Measurements from ENCODE around the gene UBL3.

UBL3 gene

DNA sequence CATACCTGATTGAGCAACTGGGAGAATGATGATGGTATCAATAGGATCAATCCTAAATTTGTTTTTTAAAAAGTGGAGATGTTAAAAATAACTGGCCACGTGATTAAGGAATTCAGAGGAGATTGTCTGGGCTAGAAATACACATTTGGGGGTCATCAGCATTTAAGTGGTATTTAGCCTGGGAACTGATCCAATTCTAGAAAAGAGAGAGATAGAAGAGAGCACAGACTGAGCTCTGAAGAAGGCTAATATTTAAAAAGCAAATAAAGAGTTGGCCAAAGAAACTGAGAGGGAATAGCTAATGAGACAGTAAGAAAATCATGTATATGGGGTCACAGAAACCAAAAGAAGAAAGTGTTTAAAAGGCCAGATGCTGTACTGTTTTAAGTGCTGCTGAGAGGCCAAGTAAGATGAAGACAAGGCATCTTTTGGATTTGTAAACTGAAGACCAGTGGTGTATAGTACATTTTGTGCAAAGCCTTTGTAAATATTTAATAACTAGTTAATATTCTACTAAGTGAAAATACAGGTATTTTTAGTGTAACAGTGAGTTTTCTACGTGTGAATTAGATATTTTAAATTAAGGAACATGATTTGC, 40.2 kb downstream of the UBL3 start:
- no peak for DNase-seq (ENCODE audit: low read depth in 2 of 2)

DNA sequence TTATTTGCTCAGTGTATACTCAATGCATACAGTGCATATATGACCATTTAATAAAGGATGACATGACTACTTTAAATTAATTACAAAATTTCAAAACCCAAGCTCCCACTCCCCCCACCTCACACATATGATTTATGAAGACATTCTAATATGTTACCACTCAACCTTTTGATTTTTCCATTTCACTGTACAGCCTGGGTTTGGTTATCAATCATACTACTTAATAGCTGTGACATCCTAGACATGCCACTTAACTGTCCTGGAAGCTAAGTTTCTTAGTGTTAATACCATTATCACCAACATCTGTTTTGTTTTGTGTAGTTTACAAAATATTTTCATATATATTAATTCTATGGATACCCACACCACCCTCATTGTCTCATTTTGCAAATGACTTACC, 42.2 kb downstream of the UBL3 start:
- no peak for DNase-seq (ENCODE audit: low read depth in 2 of 2)

DNA sequence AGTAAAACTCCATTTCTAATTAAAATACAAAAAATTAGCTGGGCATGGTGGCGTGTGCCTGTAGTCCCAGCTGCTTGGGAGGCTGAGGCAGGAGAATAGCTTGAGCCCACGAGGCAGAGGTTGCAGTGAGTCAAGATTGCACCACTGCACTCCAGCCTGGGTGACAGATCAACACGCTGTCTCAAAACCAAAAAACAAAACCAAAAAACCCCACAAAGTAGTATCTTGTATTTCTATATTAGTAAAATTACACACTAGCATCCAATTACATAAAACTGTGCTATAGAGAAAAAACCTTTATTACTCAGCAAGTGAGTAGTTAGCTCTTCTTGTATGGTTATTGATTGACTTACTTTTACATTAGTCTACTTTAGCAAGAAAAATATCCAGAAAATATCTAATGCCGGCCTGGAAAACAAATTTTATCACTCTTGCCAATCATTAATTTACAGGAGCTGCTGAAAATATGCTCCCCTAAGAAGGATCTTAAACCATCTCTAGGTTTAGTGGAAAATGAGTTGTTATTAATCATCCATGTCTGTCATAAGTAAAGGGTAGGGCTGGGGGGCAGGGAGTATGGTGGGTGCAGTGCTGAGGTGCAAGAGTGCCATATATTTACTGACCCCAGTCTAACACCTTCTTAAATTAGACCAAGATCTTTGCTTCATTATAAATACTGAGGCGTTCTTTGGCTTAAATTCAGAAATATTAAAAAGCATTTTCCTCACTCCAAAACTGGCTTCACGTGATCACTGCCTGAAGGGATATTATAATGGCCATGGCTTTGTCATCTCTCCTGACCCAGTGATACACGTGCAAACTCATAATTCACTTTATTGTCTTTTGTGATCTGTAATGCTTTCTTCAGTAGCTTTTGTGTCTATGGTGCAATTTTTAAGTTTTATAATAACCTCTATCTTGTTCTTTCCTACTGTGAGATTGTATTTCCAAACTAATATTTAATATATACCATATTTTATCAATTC, 44.1 kb downstream of the UBL3 start:
- peak in 1 of 2 donors; percentile 6 for DNase-seq (ENCODE audit: low read depth in 2 of 2)

DNA sequence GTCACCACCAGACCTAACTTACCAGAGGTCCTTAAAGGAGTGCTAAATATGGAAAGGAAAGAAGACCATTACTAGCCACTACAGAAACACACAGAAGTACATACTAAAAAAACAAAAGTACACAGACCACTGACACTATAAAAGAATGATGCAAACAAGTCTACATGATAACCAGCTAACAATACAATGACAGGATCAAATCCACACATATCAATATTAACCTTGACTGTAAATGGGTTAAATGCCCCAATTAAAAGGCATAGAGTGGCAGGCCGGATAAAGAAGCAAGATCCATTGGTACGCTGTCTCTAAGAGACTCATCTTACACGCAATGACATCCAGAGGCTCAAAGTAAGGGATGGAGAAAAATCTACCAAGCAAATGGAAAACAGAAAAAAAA, 47.2 kb downstream of the UBL3 start:
- no peak for DNase-seq (ENCODE audit: low read depth in 2 of 2)

DNA sequence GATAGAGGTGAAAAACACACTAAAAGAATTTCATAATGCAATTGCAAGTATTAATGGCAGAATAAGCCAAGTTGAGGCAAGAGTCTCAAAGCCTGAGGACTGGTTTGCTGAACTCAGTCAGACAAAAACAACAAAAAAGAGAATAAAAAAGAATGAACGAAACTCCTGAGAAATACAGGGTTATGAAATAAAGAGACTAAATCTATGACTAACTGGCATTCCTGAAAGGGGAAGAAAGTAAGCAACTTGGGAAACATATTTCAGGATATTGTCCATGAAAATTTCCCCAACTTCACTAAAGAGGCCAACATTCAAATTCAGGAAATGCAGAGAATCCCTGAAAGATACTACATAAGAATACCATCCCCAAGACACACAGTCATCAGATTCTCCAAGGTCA, 47.8 kb downstream of the UBL3 start:
- DNase-seq (ENCODE audit: low read depth in 2 of 2) = no peak

DNA sequence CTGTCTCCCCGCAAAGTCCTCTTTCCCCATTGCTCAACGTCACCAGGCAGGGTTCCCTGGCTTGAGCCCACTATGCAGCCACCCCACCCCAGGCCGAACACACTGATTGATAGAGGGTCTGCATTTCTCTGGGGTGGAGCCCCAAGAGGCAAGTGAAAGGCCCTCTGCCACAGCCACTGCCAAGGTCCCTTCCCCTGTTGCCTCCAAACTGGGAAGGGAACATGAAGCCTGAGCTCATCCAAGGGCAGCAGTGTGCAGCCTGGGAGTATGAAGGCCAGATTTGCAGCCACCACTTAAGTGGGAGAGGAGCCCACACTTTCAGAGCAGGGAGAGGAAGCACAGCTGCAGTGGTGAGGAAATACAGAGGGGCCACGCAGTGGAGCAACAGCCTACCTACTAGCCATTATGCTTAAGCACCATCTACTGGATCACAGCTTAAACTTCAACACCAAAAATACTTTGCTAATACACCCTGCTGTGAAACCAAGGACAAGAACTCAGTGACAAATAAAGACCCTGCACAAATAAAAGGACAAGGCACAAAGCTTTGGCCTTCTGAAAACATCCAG, 48.6 kb downstream of the UBL3 start:
- DNase-seq (ENCODE audit: low read depth in 2 of 2) = no peak

DNA sequence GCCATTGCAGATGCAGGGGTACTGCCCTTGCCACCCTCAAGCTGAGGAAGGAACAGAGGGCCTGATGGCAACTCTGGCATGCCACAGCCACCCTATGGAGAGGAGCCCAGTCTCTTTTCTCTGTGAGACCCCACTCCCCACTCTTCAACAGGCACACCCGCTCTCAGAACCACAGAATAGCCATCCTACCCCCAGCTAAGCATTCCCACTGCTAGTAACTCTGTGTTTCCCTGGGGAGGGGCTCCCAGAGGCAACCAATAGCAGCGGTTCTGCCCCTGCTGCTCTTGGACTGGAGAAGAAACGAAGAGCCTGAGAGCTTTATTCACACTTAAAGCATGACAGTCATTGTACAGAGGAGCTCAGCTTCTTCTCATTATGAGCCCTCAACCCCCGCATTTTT, 49.3 kb downstream of the UBL3 start:
- DNase-seq (ENCODE audit: low read depth in 2 of 2) = no peak

DNA sequence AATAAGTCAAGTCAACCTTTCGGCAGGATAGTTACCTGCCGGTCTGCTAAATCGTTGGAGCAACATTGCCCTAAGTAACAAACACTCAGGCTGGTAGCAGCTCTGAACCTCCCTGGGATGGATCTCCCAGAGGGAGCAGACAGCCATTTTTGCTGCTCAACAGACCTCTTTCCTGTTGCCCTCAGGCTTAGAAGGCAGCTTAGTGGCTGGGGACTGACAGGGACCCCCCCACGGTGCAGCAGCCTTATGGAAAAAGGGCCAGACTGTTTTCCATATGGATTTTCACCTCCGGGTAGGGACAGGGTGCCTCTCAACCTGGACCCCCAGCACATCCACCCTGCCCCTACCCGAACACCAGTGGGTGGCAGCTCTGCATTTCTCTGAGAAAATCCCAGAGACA, 49.7 kb downstream of the UBL3 start:
- no peak for DNase-seq (ENCODE audit: low read depth in 2 of 2)

DNA sequence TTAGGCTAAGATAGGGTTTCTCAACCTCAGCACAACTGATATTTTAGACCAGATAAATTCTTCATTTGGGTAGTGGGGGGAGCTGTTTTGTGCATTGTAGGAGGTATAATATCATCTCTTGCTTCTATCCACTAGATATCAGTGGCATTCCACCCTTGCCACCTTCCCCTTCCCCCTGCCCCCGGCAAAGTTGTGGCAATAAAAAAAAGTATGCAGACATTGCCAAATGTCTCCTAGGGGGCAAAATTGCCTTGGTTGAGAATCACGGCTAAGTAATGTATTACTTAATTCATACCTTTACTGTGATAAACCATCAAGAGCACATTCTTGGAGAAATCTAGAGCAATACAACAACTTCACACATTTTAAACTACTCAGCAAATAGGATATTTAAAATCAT, 51.4 kb downstream of the UBL3 start:
- no peak for DNase-seq (ENCODE audit: low read depth in 2 of 2)

DNA sequence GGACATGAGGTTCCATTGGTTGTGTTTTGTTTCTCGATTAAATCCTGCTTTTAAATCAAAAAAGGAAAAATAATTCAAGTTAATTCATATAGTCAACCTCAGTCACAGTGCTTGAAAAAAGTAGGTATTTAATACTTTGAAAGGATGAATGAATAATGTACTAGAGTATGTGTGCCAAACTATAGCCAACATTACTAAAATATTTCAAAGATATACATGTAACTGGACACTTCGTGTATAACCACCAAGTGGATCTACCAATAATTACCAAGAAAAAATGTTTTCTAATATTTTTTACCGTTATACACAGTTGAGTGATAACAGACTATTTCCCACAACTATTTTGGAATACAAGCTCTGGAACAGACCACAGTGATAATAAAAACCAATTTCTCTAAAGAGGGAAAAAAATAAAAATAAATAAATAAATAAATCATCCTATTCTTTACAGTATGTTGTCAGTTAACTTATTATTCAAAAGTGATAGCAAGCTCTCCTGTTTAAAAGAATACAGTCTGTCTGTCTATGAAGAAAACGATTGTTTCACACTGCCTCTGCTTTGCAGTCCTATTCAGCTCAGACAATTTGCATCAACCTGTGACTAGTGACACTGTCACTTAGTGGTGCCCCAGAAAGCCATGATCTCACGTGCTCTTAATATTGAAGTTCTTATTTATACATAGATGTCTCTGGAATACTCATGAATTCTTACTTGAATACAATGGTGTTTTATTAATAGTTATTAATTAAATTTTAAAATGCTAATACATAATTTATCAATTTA, 58.2 kb downstream of the UBL3 start:
- DNase-seq (ENCODE audit: low read depth in 2 of 2) = no peak

DNA sequence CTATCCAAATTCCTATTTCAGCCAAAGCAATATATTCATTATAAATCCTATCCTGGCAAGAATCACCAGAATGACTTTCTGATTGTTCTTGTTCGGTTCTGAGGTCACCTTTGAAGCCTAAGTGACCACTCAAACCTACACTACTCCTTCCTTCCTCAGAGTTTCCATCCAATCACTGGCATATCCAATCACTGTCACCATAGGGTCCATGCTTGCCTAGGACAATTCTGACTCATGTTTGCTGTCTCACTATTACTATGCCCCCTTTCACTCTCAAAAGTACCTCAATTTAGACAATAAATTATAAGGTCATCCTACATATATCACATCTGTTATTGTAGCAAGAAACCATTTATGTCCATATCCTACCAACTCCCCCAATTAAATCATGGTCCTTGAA, 58.9 kb downstream of the UBL3 start:
- DNase-seq (ENCODE audit: low read depth in 2 of 2) = no peak

DNA sequence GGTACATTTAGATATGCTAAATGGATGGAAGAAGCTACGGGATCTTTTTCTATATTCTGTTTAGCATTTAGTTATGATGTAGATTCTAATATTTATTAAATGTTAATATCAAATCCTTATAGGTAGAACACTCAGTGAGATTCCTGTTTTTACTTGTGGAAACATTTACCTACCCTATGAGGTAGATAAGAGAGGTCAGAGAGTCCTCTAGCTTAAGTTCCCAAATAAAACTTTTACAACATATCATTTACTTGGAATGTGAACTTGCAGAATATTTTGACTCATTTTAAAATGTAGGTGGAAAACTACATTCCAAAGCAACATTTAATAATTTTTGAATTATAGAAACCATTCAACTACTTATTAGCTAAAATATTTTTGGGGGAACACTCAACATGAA, 63.7 kb downstream of the UBL3 start:
- DNase-seq (ENCODE audit: low read depth in 2 of 2) = no peak

DNA sequence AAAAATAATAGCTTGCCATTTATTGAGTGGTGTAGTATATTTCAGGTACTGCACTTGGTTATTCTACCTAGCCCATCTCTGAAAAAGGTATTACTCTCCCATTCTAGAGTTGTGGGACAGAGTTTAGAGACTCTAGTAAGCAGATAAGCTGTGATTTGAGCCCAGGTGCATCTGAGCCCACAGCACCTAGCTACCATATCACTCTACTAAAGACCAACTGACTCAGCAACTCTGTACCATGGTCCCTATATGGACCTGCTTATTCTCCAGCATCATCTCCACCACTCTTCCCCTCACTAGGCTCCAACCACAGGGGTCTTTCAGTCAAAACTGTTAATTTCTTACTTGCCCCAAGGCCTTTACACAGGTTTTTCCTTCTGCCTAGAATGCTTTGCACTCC, 64.4 kb downstream of the UBL3 start:
- no peak for DNase-seq (ENCODE audit: low read depth in 2 of 2)

DNA sequence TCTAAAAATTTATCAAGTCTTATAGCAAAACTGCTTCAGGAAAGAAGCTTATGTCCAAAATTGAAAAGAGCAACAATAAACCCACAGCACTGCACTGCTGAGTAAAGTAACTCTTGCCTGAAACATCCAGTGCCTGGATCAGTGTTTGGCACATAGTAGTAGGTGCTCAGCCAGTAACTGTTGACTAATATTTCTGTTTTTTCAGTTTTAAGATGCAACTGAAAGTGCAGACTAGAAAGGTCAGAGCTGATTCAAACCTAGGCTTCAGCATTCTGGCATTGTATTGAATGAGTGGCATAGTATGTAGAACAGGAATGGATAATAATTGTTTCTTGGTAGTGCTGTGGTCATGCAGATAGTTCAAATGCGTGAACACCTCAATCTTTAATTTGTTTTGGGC, 67.6 kb downstream of the UBL3 start:
- DNase-seq (ENCODE audit: low read depth in 2 of 2) = no peak

DNA sequence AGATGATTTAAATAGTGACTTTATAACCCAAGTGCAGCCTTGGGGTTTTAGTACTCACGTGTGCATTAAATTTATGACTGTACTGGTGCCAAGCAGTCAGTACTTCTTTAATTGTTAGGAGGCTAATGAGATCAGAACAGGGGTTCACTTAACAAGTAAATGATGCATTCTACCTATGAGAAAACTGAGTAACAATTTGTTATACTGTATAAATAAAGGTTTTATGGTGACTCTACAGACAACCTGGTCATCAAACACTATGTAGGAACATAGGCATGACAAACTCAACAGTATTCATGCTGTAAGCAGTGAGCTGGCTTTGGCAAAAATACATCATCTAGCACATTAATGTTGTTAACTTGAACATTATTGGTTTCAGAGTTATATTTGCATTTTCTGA, 75.6 kb downstream of the UBL3 start:
- no peak for DNase-seq (ENCODE audit: low read depth in 2 of 2)

DNA sequence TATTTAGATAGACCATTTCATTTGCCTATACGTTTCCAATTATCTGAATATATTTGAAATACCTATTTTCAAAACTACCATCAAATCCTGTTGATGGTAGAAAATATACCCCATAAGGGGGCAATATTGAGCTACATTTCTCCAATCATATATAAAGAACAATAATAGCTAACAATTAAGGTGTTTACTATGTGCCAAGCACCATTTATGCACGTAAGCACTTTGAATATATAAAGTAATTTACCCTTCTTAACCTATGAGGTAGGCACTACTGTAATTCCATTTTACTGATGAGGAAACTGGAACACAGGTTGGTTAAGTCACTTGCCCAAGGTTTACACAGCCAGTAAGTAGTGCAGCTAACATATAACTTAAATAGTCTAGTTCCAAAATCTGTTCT, 79.2 kb downstream of the UBL3 start:
- DNase-seq (ENCODE audit: low read depth in 2 of 2) = no peak

DNA sequence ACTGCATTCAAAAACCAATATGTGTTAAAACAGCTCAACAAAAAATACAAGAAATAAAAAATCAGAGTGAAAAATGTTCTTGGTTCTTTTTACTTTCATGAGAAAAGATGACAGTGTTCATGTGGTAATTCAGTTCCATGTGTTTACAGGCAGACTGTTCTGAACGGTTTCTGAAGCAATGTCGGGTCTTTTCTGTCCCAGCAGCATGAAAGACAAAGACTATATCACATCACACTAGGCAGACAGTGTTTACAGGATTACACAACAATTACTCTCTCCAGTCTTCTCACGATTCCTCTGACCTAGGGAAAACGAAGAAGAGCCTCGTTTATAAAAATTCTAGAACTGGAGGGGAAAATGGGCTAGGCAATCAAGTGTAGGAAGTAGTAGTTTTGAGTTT, 83.4 kb downstream of the UBL3 start:
- DNase-seq (ENCODE audit: low read depth in 2 of 2) = no peak

DNA sequence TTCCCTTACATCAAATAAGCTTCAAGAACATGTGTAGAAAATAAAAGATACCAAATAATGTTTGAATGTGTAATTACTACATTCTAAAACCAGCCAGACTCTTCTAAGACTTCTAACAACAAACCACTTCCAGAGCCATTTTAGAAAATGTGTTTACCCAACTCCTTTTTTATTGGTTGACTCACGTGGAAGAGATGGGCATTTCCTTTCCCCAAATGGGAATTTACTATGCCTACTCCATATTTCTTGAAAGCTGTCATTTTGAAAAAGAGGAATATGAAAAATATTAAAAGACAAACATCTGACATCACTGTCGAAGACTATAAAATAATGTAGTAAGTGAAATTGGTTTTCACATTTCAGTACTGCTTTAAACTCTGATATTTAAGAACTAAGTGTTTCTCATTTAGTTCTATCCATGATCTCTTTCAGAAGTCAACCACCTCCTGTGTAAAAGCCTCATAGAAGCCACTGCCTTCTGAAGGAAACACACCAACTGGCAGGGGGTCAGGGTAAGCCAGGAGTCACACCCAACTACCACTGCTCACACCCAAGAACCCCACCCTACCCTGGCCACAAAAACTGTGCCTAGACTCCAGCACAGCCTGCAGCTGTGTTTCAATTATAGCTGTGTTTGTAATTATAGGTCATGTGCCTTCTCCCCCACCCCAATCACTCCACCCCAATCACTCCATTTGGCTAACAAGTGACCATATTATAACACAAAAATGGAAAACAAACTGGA, 86.8 kb downstream of the UBL3 start:
- DNase-seq (ENCODE audit: low read depth in 2 of 2) = no peak

DNA sequence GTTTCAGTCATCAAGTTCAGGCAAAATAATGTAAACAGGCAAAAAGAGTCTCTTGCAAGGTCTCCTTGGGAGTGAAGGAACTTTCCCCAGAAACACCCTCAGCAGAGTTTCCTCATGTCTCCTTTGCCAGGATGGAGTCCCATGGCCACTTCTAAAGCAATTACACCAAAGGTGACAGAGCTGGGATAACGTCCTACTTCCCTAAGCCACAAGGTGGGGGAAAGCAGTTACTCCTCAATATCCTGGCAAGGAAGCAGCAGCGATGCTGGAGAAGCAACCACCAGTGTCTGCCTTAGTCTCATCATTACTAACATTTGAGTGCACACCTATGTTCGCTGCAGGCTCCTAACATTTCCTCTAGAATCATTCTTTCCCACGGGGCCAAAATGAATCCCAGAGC, 88.6 kb downstream of the UBL3 start:
- no peak for DNase-seq (ENCODE audit: low read depth in 2 of 2)

DNA sequence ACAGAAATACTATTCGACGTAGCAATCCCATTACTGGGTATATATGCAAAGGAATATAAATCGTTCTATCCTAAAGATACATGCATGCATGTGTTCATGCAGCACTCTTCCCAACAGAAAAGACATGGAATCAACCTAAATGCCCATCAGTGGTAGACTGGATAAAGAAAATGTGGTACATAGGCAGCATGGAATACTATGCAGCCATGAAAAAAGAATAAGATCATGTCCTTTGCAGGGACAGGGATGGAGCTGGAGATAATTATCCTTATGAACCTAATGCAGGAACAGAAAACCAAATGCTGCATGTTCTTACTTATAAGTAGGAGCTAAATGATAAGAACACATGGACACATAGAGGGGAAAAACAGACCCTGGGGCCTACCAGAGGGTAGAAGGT, 89.3 kb downstream of the UBL3 start:
- DNase-seq (ENCODE audit: low read depth in 2 of 2) = no peak

DNA sequence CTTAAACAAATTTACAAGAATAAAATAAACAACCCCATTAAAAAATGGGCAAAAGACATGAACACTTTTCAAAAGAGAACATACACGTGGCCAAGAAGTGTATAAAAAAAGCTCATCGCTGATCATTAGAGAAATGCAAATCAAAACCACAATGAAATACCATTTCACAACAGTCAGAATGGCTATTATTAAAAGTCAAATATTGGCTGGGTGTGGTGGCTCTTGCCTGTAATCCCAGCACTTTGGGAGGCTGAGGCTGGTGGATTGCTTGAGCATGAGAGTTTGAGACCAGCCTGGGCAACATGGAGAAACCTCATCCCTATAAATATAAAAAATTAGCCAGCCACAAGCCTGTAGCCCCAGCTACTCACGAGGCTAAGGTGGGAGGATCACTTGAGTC, 89.9 kb downstream of the UBL3 start:
- no peak for DNase-seq (ENCODE audit: low read depth in 2 of 2)
